HL-60/S4 treated with phorbol 12-myristate 13-acetate at 8.2 ng/mL for 4 days and 3 days (cell line): ENCODE results near the gene NCF2.

ENCODE experiments used
- in situ Hi-C: fragments of 300-500 bp; cut with MboI; formaldehyde crosslinking; loops from 2 replicates; pipeline ENCODE4 v1.15.0; 2022; ENCODE audit warnings: low sequenced_read_pairs

NCF2 gene

DNA sequence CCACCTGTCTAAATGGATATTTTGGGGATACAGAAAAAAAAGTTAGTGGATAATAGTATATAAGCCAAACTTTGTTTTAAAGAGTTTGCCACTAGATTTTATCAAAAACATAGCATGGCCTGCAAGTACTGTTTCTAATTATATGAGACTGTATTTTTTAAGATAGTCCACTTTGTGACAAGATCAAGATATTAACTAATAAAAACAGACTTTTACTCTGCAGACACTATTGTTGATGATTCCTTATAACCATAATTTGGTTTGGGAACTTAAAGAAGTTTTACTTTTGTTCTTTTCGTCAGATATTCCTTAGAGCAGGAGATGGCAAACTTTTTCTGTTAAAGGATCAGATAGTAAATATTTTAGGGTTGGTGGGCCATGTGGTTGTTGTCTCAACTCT is 81.6 kb downstream of the NCF2 start:
- in situ Hi-C loops = no loop called here

DNA sequence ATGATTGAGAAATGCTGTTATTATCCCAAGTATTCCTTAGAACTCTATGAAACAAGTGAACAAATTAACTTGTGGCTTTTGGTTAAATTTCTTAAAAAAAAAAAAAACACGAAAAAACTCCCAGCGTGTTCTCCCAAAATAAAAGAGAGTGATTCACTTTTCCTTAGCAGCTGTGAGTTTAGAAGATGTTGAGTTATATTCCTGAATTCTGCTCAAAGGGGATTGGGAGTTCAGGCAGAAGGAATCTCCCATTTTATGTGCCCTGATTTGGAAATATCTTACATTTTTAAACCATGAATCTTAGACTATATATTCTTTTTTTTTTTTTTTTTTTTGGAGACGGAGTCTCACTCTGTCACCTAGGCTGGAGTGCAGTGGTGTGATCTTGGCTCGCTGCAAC is 83.7 kb downstream of the NCF2 start:
- in situ Hi-C loops = no loop called here
